ENCODE measurements around the gene GTF3C2.
A peak's percentile ranks its signal among the peaks of the same experiment; 100 is the strongest.

Gene GTF3C2

GRCh38 chr2:27356382-27357181, at the start of gene GTF3C2:
Gene GTF3C2 (minus strand): TSS chr2:27356764. CDS start chr2:27343554, 13,210 bp downstream.
- DNase-seq, result peak; percentile 90

- no peak for DNase-seq
Measured at GRCh38 chr2:27400348-27401135, 44.0 kb upstream of the GTF3C2 start.

- DNase-seq, result no peak
Measured at GRCh38 chr2:27398962-27399361, 42.4 kb upstream of the GTF3C2 start.

GRCh38 chr2:27393225-27393624, 36.7 kb upstream of the GTF3C2 start:
- no peak for DNase-seq

- no peak for DNase-seq
Measured at GRCh38 chr2:27390822-27391679, 34.5 kb upstream of the GTF3C2 start.

- DNase-seq, result no peak
Measured at GRCh38 chr2:27381577-27382181, 25.1 kb upstream of the GTF3C2 start.

- DNase-seq, result peak; percentile 86
Measured at GRCh38 chr2:27380626-27381545, 24.3 kb upstream of the GTF3C2 start, which contains the start of gene ZNF513. Gene ZNF513 (minus strand): TSS chr2:27380734. CDS start chr2:27380526, 208 bp downstream.

GRCh38 chr2:27379836-27380625, 23.5 kb upstream of the GTF3C2 start:
- DNase-seq, result no peak

- DNase-seq, result no peak
Measured at GRCh38 chr2:27379383-27379835, 22.8 kb upstream of the GTF3C2 start.

GRCh38 chr2:27378809-27379290, 22.3 kb upstream of the GTF3C2 start:
- DNase-seq, result no peak

GRCh38 chr2:27378096-27378808, 21.7 kb upstream of the GTF3C2 start:
- peak; percentile 16 for DNase-seq

GRCh38 chr2:27377618-27378095, 21.1 kb upstream of the GTF3C2 start:
- DNase-seq, result no peak

GRCh38 chr2:27376866-27377617, 20.5 kb upstream of the GTF3C2 start:
- DNase-seq, result no peak

- DNase-seq, result no peak
Measured at GRCh38 chr2:27376151-27376865, 19.7 kb upstream of the GTF3C2 start.

- no peak for DNase-seq
Measured at GRCh38 chr2:27375513-27376099, 19.0 kb upstream of the GTF3C2 start.

- no peak for DNase-seq
Measured at GRCh38 chr2:27373567-27373966, 17.0 kb upstream of the GTF3C2 start.

GRCh38 chr2:27372937-27373336, 16.4 kb upstream of the GTF3C2 start:
- DNase-seq, result no peak

All from stimulated activated CD4-positive, alpha-beta T cell treated with anti-CD3 and anti-CD28 coated beads, Interleukin-4, amount 100 ng/mL, for 1 hour (primary cell).